Muscle layer of colon (tissue), 2 donors: ENCODE results near the gene OSBPL6.
"Not testable (repeated sequence)": the region's sequence is repeated elsewhere in the genome, so short reads cannot be mapped to it uniquely, and the experiment has no call there.

ENCODE experiments used
- H3K27ac ChIP-seq: one replicate; pipeline ENCODE4 v1.7.0; 2013; ENCODE audit warnings: low read depth, mild to moderate bottlenecking, low read length, moderate library complexity
- H3K27me3 ChIP-seq, 2 donors: one replicate each; pipeline ENCODE4 v1.7.0; 2013; ENCODE audit warnings: low read length in 2 of 2, mild to moderate bottlenecking in 2 of 2; ENCODE audit not compliant: insufficient read depth in 2 of 2, control insufficient read depth in 1 of 2
- H3K36me3 ChIP-seq: one replicate; pipeline ENCODE4 v1.7.0; 2013; ENCODE audit warnings: mild to moderate bottlenecking, low read length; ENCODE audit not compliant: insufficient read depth
- H3K4me1 ChIP-seq: one replicate; pipeline ENCODE4 v1.7.0; 2013; ENCODE audit warnings: mild to moderate bottlenecking, low read length; ENCODE audit not compliant: insufficient read depth
- H3K4me3 ChIP-seq, 2 donors: one replicate each; pipeline ENCODE4 v1.7.0; 2013; ENCODE audit warnings: low read length in 2 of 2, low read depth in 1 of 2, mild to moderate bottlenecking in 1 of 2, moderate library complexity in 1 of 2
- H3K9ac ChIP-seq: one replicate; pipeline ENCODE4 v1.7.0; 2013; ENCODE audit warnings: low read length
- H3K9me3 ChIP-seq: one replicate; pipeline ENCODE4 v1.7.0; 2013; ENCODE audit warnings: mild to moderate bottlenecking, low read length
- donor health status: abdominal sarcoma.
- donor health status: Adenocarcinoma of cecum.

Gene OSBPL6

DNA sequence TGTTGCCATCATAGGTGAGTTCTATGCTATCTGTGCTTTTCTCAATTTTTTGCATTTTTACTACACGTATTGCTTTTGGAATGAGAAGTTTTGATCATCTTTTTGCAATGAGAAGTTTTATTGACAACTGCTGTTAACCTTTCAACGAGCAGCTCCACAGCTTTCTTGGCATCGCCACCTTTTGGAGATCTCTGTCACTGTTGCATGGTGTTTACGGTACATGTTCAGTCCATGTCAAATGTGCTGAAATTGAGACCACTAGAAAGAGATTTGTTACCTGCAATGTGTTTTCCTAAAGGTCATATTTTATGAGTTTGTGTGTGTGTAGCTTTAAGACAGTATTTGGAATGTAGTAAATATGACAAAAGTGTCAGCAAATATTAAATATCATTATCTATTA is 120.8 kb downstream of the OSBPL6 start:
- no peaks in the 10 kb centered on the region for H3K27me3 ChIP-seq
- no peaks in the 10 kb centered on the region for H3K9me3 ChIP-seq
- no peaks in the 10 kb centered on the region for H3K36me3 ChIP-seq
- no peaks in the 10 kb centered on the region for H3K4me1 ChIP-seq
- H3K4me3 ChIP-seq: no peak overlapping the region
- no peak overlapping the region for H3K27ac ChIP-seq
- H3K9ac ChIP-seq: no peak overlapping the region

DNA sequence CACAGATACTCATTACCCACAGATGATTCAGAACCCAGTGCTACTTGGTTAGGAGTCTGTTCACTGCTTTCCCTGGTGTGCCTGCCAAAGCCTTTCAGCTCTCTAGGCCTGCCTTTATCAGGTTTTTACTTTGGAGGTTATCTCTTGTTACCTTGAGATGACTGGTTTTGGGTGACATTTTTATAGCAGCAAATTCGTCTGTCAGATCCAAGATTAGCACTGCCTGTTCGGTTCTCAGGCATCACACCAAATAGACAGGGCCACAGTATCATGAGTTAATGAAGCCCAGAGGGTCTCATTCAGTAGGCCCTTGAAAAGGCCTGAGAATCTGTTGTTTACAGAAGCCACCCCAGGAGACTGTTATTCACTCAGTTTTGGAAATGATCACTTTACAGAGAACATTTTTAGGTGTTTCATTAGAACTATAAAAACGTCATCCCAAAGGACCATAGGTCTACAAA is 121.2 kb downstream of the OSBPL6 start:
- H3K27me3 ChIP-seq: no peaks in the 10 kb centered on the region
- no peaks in the 10 kb centered on the region for H3K36me3 ChIP-seq
- H3K4me3 ChIP-seq: no peak overlapping the region
- H3K27ac ChIP-seq: no peak overlapping the region
- no peak overlapping the region for H3K9ac ChIP-seq
- no peaks in the 10 kb centered on the region for H3K4me1 ChIP-seq
- H3K9me3 ChIP-seq: no peaks in the 10 kb centered on the region

DNA sequence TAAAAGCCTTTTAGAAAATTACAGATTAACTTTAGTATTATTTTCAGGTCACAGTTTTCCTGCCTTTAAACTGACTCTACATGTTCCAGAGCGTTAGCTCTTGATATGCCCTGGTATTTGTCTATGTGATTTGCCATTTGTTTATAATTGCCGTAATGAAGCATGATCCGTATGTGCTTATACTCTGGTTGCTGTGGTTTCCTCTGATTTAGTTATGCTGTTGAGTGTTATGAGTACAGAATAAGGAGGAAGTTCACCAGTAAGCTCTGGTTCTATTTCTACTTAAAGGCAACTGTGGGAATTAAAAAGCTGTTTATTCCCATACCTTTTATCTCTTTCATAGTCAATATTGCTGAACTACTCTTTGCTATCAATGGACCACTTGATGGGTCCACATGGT is 123.5 kb downstream of the OSBPL6 start:
- Histone ChIP-seq H3K9ac (no peak overlapping the region), H3K9me3 (no peaks in the 10 kb centered on the region), H3K27ac (no peak overlapping the region), H3K4me1 (no peaks in the 10 kb centered on the region), H3K36me3 (no peaks in the 10 kb centered on the region), H3K27me3 (no peaks in the 10 kb centered on the region), H3K4me3 (no peak overlapping the region)

DNA sequence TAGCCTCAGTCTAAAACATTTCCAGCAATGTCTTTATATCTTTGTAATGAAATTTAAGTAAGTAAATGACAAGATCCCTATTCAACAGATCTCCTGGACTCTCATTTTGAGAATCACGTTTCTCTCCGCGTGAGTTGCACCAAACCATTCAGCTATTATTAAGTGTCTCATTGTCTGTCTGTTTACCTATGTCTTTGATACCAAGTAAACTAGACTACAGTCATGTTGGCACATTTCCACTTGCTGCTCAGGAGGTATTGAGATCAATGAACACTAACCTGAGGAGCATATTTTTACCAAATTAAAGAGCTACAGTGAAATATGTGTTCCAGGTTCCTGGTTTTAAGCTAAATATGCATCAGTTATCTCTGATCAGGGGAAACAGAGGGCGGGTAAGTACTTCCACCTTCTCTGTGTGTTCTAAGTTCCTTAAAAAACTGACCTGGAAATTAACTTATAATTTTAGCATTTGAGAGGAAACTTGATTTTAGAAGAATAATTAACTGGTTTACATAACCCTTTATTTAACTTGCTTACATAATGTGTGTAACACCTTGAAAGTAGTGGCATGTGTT is 125.8 kb downstream of the OSBPL6 start:
- Histone ChIP-seq H3K4me3 (no peak overlapping the region), H3K9me3 (no peaks in the 10 kb centered on the region), H3K9ac (no peak overlapping the region), H3K36me3 (no peaks in the 10 kb centered on the region), H3K27ac (no peak overlapping the region), H3K4me1 (no peaks in the 10 kb centered on the region), H3K27me3 (no peaks in the 10 kb centered on the region)

DNA sequence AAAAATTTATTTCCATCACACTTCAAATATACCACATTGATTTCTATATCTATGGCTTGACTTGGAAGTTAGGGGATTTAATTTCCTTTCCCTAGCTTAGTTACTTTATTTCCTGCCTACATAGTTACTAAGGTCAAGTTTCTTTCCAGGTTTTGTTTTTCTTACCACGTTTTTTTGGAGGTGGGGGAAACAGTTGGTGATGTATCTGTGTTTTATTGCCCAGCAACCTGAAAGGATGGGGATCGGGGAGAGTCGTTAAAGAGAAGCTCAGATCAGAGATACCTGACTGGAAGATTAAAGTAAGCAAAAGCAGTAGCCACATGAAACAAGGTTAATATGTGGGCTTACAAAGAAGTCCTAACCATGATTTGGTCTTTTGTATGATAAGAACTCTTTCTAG is 127.8 kb downstream of the OSBPL6 start:
- Histone ChIP-seq H3K36me3 (no peaks in the 10 kb centered on the region), H3K9ac (no peak overlapping the region), H3K4me3 (no peak overlapping the region), H3K4me1 (no peaks in the 10 kb centered on the region), H3K27ac (no peak overlapping the region), H3K9me3 (no peaks in the 10 kb centered on the region), H3K27me3 (no peaks in the 10 kb centered on the region)

DNA sequence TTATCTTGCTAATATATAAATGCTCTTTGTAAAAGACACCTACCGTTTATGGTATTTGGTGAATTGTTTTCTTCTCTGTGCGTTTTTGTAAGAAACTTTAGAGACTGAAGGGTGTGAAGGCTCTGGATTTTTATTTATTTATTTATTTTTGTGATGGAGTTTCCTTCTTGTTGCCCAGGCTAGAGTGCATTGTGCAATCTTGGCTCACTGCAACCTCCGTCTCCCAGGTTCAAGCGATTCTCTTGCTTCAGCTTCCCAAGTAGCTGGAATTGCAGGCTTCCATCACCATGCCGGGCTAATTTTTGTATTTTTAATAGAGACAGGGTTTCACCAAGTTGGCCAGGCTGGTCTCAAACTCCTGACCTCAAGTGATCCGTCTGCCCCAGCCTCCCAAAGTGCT is 129.0 kb downstream of the OSBPL6 start:
- H3K9me3 ChIP-seq, H3K4me3 ChIP-seq, H3K36me3 ChIP-seq, H3K9ac ChIP-seq, H3K4me1 ChIP-seq, H3K27me3 ChIP-seq, H3K27ac ChIP-seq: not testable (repeated sequence)

DNA sequence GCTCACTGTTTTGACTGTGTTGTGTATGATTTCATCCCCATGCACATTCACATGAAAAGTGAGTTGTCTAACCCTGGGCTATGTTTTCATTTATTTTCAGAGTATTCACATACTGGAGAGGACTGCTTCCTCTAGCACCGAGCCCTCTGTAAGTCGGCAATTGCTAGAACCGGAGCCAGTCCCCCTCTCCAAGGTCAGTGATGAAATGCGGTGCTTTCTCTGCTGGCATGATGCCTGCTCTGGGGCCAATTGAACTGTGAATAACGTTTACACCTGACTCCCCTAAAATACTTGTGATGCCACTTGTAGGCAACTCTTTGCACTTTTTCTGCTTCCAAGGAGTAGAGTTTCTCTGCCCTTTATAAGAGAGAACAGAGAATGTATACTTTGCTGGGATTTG is 129.8 kb downstream of the OSBPL6 start:
- Histone ChIP-seq H3K9me3 (no peaks in the 10 kb centered on the region), H3K36me3 (no peaks in the 10 kb centered on the region), H3K4me1 (no peaks in the 10 kb centered on the region), H3K9ac (no peak overlapping the region), H3K27ac (no peak overlapping the region), H3K27me3 (no peaks in the 10 kb centered on the region), H3K4me3 (no peak overlapping the region)

DNA sequence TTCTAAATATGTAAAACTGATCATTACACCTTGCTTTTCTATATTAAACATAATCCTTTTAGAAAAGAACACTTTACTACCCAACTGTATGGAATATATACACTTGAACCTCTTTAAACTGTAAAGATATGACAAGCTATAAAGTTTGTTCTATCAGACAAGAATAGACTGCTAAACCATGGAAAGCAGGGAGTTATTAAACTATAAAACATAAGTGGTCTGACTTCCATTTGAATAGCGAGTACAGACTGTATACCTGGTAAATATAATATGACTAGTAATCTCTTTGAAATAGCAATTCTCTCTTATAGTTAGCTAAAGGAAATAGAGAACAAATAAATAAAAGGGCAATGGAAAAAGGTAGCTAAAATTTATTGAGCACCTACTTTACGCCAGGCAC is 131.0 kb downstream of the OSBPL6 start:
- H3K27me3 ChIP-seq: no peaks in the 10 kb centered on the region
- H3K36me3 ChIP-seq: no peaks in the 10 kb centered on the region
- no peaks in the 10 kb centered on the region for H3K4me1 ChIP-seq
- no peaks in the 10 kb centered on the region for H3K9me3 ChIP-seq
- H3K4me3 ChIP-seq: no peak overlapping the region
- H3K27ac ChIP-seq: no peak overlapping the region
- no peak overlapping the region for H3K9ac ChIP-seq

DNA sequence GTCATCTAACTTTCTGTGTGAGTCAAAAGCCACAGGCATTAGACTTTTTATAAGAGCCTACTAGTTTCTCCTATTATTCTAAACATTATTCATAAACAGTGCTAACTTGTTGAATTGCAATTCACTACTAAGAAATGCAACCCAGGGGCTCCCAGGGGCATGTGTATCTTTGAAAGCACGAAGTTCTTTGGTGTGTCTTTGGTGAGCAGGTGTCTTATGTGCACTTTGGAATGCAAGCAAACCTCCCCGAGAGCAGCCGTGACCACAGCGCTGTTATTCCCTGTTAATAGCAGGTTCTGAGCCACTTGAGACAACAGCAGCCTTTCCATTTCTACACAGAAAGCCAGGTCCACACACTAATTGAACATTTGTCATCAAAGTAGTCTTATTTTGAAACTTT is 133.2 kb downstream of the OSBPL6 start:
- no peaks in the 10 kb centered on the region for H3K27me3 ChIP-seq
- no peaks in the 10 kb centered on the region for H3K36me3 ChIP-seq
- no peaks in the 10 kb centered on the region for H3K4me1 ChIP-seq
- no peak overlapping the region for H3K27ac ChIP-seq
- no peak overlapping the region for H3K9ac ChIP-seq
- H3K9me3 ChIP-seq: no peaks in the 10 kb centered on the region
- no peak overlapping the region for H3K4me3 ChIP-seq

DNA sequence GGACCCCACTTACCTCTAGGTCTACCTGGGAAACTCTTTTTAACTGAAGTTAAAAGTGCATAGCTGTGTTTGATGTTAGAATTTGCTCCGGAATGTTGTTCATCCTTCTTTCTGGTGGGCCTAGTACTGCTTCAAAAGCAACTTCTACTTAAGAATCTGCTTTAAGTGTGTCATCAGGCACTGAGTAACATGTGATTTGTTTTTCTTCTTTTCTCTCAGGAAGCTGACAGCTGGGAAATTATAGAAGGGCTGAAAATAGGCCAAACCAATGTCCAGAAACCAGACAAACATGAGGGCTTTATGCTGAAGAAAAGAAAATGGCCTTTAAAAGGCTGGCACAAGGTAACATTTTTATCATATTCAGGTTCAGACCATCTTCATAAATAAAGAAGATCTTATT is 133.7 kb downstream of the OSBPL6 start:
- H3K4me3 ChIP-seq: no peak overlapping the region
- no peaks in the 10 kb centered on the region for H3K4me1 ChIP-seq
- H3K27me3 ChIP-seq: no peaks in the 10 kb centered on the region
- no peak overlapping the region for H3K9ac ChIP-seq
- H3K27ac ChIP-seq: no peak overlapping the region
- H3K9me3 ChIP-seq: no peaks in the 10 kb centered on the region
- H3K36me3 ChIP-seq: no peaks in the 10 kb centered on the region

DNA sequence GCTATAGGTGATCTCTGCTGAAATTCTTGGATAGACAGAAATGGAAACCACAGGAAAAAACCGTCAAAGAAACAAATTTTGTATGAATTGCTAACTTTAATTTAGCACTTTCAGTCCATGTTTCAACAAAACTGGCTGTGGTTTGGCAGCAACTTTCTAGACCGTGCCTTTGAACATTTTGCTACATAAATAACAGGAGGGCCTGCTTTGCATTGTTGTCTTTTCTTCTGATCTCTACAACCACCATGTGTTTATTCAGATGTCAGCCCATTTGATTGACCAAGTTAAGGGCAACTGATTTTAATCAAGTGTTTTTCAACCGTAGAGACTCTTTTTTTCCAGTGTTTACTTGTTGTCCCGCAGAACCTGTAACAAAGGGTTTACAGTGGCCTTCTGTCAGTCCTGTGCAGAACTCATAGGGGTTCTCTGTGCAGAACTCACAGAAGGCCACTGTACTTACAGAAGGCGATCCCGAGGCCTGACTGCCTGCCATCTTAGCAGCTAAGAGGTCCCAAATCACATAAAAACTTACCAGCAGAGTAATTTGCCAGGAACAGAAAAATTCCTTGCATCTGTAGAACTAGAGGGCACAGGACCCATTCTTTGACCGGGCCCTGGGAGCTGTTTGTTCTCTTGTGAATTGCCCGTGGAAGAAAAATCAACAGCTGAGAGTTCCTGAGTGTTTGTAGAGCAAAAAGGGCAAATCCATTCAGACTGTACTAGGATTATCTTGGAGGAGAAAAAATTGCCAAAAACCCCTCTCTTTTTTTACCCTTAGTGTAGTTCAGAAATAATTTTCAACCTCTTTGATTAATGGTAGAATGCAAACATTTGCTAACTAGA is 136.1 kb downstream of the OSBPL6 start:
- no peak overlapping the region for H3K9ac ChIP-seq
- H3K4me1 ChIP-seq: no peaks in the 10 kb centered on the region
- H3K9me3 ChIP-seq: no peaks in the 10 kb centered on the region
- H3K27me3 ChIP-seq: no peaks in the 10 kb centered on the region
- H3K27ac ChIP-seq: no peak overlapping the region
- no peaks in the 10 kb centered on the region for H3K36me3 ChIP-seq
- H3K4me3 ChIP-seq: no peak overlapping the region
